ENCODE data around the gene VWA3A. TPM values are rescaled to one million over a fixed set of nuclear protein-coding genes. Genes with fewer than 3 reads are reported as not detected.

Gene VWA3A
- total RNA-seq, 1 experiment from 2014 or later = 0.03 TPM

Other genes with a start within 250 kb of the VWA3A start
- gene NPIPB4, start 234.8 kb upstream of the VWA3A start, total RNA-seq (2014; rRNA removed; shearing (Covaris generic)) = 7.4 and 14.8 TPM in 2 replicates
- 73.9 and 94.3 TPM in 2 replicates for gene UQCRC2, start 139.2 kb upstream of the VWA3A start, total RNA-seq (2014; rRNA removed; shearing (Covaris generic))
- not detected in 2 replicates for gene PDZD9, start 91.4 kb upstream of the VWA3A start, total RNA-seq (2014; rRNA removed; shearing (Covaris generic))
- 10.5 and 11.6 TPM in 2 replicates for gene MOSMO, start 84.4 kb upstream of the VWA3A start, total RNA-seq (2014; rRNA removed; shearing (Covaris generic))
- gene SDR42E2, start 70.0 kb downstream of the VWA3A start, total RNA-seq (2014; rRNA removed; shearing (Covaris generic)) = not detected in 2 replicates
- 18.6 and 22.0 TPM in 2 replicates for gene EEF2K, start 113.7 kb downstream of the VWA3A start, total RNA-seq (2014; rRNA removed; shearing (Covaris generic))
- gene POLR3E, start 204.9 kb downstream of the VWA3A start, total RNA-seq (2014; rRNA removed; shearing (Covaris generic)) = 37.7 and 54.2 TPM in 2 replicates